ENCODE measurements around the gene PPP2R3A.
"Not testable (repeated sequence)": the region's sequence is repeated elsewhere in the genome, so short reads cannot be mapped to it uniquely, and the experiment has no call there.

Gene PPP2R3A

GRCh38 chr3:136134091-136134490 lies 168.6 kb downstream of the PPP2R3A start:
- DNase-seq (ENCODE audit: low read depth in 2 of 2) = no peak
- TF ChIP-seq CTCF (IDR thresholded peaks at IDR 0.05; ENCODE audit: low read depth, low read length) = no peak
- H3K4me3 ChIP-seq (replicated peaks in 1 of 2; ENCODE audit: low read depth in 2 of 2, low read length in 2 of 2) = no peak overlapping the region

GRCh38 chr3:136135039-136135802 lies 169.7 kb downstream of the PPP2R3A start:
- no peak for TF ChIP-seq CTCF (IDR thresholded peaks at IDR 0.05; ENCODE audit: low read depth, low read length)
- DNase-seq (ENCODE audit: low read depth in 2 of 2) = peak in 1 of 2 donors; percentile 60

GRCh38 chr3:136136454-136136853 lies 170.9 kb downstream of the PPP2R3A start:
- no peak for DNase-seq (ENCODE audit: low read depth in 2 of 2)
- H3K4me3 ChIP-seq (replicated peaks in 1 of 2; ENCODE audit: low read depth in 2 of 2, low read length in 2 of 2) = no peak overlapping the region
- TF ChIP-seq CTCF (IDR thresholded peaks at IDR 0.05; ENCODE audit: low read depth, low read length) = no peak

More at GRCh38 chr3:136135039-136135802, 169.7 kb downstream of the PPP2R3A start:
- H3K4me3 ChIP-seq (replicated peaks in 1 of 2; ENCODE audit: low read depth in 2 of 2, low read length in 2 of 2) = no peak overlapping the region

DNA sequence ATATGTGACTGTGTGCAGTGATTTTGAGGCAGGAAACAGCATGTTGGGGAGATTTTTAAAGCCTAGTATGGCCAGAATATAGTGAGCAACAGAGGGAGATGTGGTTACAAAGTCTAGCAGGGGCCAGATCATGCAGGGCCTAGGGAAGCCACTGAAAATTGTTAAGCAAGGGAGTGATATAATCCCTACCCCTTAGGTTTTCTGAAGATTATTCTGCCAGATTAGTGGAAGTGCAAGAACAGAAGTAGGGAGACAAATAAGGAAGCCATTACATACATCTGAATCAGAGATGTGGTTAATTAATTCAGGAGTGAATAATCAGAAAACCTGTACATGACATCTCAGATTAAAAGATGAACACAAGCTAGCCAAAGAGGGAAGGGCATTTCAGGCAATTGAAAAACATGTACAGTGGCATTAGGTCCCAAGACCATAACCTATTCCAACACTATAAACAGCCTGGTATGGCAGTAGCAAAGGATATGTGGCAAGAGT lies 175.8 kb downstream of the PPP2R3A start:
- no peak for TF ChIP-seq CTCF (IDR thresholded peaks at IDR 0.05; ENCODE audit: low read depth, low read length)
- H3K4me3 ChIP-seq (replicated peaks in 1 of 2; ENCODE audit: low read depth in 2 of 2, low read length in 2 of 2) = no peak overlapping the region
- DNase-seq (ENCODE audit: low read depth in 2 of 2) = no peak

GRCh38 chr3:136141891-136142290 lies 176.4 kb downstream of the PPP2R3A start:
- no peak for DNase-seq (ENCODE audit: low read depth in 2 of 2)
- TF ChIP-seq CTCF (IDR thresholded peaks at IDR 0.05; ENCODE audit: low read depth, low read length) = no peak
- H3K4me3 ChIP-seq (replicated peaks in 1 of 2; ENCODE audit: low read depth in 2 of 2, low read length in 2 of 2) = no peak overlapping the region

DNA sequence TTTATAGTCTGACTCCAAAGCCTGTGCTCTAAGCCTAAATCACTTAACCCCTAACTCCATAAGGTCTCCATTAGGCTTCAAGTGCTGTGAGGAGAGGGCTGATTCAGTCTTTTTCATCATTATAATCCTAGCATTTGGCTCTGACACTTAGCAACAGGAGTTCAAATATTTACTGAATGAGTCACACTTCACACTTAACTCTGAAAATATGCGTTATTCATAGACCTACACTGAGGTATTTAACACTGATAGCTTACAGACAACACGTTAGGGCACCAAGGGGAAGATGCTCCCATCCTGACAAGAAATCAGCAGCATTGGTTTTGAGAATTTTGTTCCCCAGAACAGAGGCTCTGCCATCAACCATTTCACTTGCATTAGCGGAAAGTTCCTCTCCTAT lies 177.1 kb downstream of the PPP2R3A start:
- no peak overlapping the region for H3K4me3 ChIP-seq (replicated peaks in 1 of 2; ENCODE audit: low read depth in 2 of 2, low read length in 2 of 2)
- DNase-seq (ENCODE audit: low read depth in 2 of 2) = peak; percentile 83 to 88
- no peak for TF ChIP-seq CTCF (IDR thresholded peaks at IDR 0.05; ENCODE audit: low read depth, low read length)

GRCh38 chr3:136144397-136144796 lies 178.9 kb downstream of the PPP2R3A start:
- not testable (repeated sequence) for DNase-seq (ENCODE audit: low read depth in 2 of 2); H3K4me3 ChIP-seq (replicated peaks in 1 of 2; ENCODE audit: low read depth in 2 of 2, low read length in 2 of 2)

Measured in cardiac fibroblast (primary cell).